ENCODE data around the gene CAPN9. TPM values are rescaled to one million over a fixed set of nuclear protein-coding genes. Genes with fewer than 3 reads are reported as not detected.

CAPN9 gene
- total and polyA plus RNA-seq, 2 donors (not counting 3 experiments of a cell fraction or from before 2014, with no cell fraction given): not detected

DNA sequence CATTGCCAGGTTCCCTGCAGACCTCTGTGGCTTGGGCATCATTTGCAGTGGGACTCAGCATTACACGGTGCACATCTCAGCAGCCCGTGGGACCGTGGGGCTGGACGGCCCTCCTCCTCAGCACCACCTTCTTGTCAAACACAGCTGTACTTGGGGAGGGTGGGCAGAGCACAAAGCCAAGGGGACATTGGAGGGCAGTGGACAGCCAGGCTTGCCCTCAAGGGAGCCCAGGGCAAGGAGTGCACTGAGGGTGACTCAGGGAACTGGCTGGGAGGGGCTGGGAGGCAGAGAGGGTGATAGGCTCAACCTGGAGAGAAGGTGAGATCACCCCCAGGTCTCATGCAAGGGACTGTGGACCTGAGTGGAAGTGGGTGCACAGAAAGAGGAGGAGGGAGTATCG lies 3.4 kb downstream of the CAPN9 start:
- Histone ChIP-seq H3K9ac (replicated peaks; ENCODE audit: extremely low read depth, insufficient read depth, low read length) (no peak overlapping the region), H3K36me3 (ENCODE audit: control insufficient read depth in 2 of 2, extremely low read depth in 1 of 2, insufficient read depth in 2 of 2, low read length in 2 of 2) (no peaks in the 10 kb centered on the region), H3K79me2 (ENCODE audit: control insufficient read depth, insufficient read depth, low read length) (no peaks in the 10 kb centered on the region), H3K9me3 (replicated peaks; ENCODE audit: control insufficient read depth, insufficient read depth, low read length) (no peaks in the 10 kb centered on the region), H3K9me1 (replicated peaks; ENCODE audit: control insufficient read depth, extremely low read depth, insufficient read depth, low read length) (no peaks in the 10 kb centered on the region), H3K27me3 (ENCODE audit: control insufficient read depth in 2 of 2, insufficient read depth in 2 of 2, low read length in 2 of 2) (no peaks in the 10 kb centered on the region), H2AFZ (ENCODE audit: low read depth, low read length) (no peak overlapping the region), H3K4me3 (replicated peaks in 1 of 3; ENCODE audit: insufficient read depth in 1 of 3, low read depth in 1 of 3, low read length in 3 of 3) (no peak overlapping the region), H4K20me1 (replicated peaks; ENCODE audit: control insufficient read depth, extremely low read depth, insufficient read depth, low read length) (no peaks in the 10 kb centered on the region), H3K4me1 (ENCODE audit: control insufficient read depth, extremely low read depth, insufficient read depth, low read length) (no peaks in the 10 kb centered on the region), H3K4me2 (ENCODE audit: insufficient read depth, low read length) (no peak overlapping the region), H3K27ac (ENCODE audit: insufficient read depth, low read depth, low read length) (no peak overlapping the region)
- intact Hi-C loops (cut with micrococcal nuclease) (no loop called here), dilution Hi-C loops (cut with MboI; ENCODE audit: extremely low pct_ligation_motif_present, low sequenced_read_pairs) (no loop called here)
- no TSS peak for BruUV-seq (replicated peaks)
- ChIA-PET CTCF (no interaction called here), POLR2A (no interaction called here)
- TF ChIP-seq MYC (IDR thresholded peaks at IDR 0.05; ENCODE audit: low read depth, low read length): no peak
- DNase-seq (ENCODE audit: low read depth, low spot score): no peak
- FAIRE-seq: no peak

DNA sequence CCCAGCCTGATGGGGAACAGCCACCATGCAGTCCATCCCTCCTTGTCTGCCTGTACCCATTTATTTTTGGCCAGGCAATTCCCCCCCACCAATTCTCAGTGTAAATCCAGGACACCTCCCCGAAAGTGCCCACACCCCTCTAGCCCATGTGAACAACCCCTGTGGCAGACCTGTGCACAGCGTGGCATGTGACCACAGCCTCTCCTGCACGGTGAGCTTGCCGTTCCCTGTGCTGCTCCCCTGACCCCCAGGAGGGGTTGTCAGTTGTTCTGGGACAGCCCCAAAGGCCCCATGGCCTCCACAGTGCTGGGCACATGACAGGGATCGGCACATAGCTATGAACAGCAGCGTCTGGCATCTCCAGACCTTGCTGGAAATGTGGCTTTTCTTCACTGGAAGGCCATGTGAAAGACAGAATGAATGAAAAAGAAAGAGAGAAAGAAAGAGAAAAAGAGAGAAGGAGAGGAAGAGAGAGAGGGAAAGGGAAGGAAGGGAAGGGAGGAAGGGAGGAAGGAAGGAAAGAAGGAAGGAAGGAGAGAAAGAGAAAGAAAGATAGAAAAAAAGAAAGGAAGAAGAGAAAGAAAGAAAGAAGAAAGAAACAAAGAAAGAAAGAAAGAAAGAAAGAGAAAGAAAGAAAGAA lies 3.9 kb downstream of the CAPN9 start:
- FAIRE-seq (no peak), DNase-seq (ENCODE audit: low read depth, low spot score) (no peak)
- Histone ChIP-seq H3K27ac (ENCODE audit: insufficient read depth, low read depth, low read length) (no peak overlapping the region), H4K20me1 (replicated peaks; ENCODE audit: control insufficient read depth, extremely low read depth, insufficient read depth, low read length) (no peaks in the 10 kb centered on the region), H3K27me3 (ENCODE audit: control insufficient read depth in 2 of 2, insufficient read depth in 2 of 2, low read length in 2 of 2) (no peaks in the 10 kb centered on the region), H3K9ac (replicated peaks; ENCODE audit: extremely low read depth, insufficient read depth, low read length) (no peak overlapping the region), H3K36me3 (ENCODE audit: control insufficient read depth in 2 of 2, extremely low read depth in 1 of 2, insufficient read depth in 2 of 2, low read length in 2 of 2) (no peaks in the 10 kb centered on the region), H3K9me1 (replicated peaks; ENCODE audit: control insufficient read depth, extremely low read depth, insufficient read depth, low read length) (no peaks in the 10 kb centered on the region), H3K79me2 (ENCODE audit: control insufficient read depth, insufficient read depth, low read length) (no peaks in the 10 kb centered on the region), H3K4me3 (replicated peaks in 1 of 3; ENCODE audit: insufficient read depth in 1 of 3, low read depth in 1 of 3, low read length in 3 of 3) (no peak overlapping the region), H2AFZ (ENCODE audit: low read depth, low read length) (no peak overlapping the region), H3K9me3 (replicated peaks; ENCODE audit: control insufficient read depth, insufficient read depth, low read length) (no peaks in the 10 kb centered on the region), H3K4me1 (ENCODE audit: control insufficient read depth, extremely low read depth, insufficient read depth, low read length) (no peaks in the 10 kb centered on the region), H3K4me2 (ENCODE audit: insufficient read depth, low read length) (no peak overlapping the region)
- BruUV-seq (replicated peaks): no TSS peak
- TF ChIP-seq EZH2 (IDR thresholded peaks at IDR 0.05; ENCODE audit: borderline replicate concordance, low read depth, low read length, severe bottlenecking): no peak
- TF ChIP-seq GATA2 (IDR thresholded peaks at IDR 0.05; ENCODE audit: insufficient read depth, insufficient read length, low read depth, low read length): no peak
- TF ChIP-seq, protein P1, sequence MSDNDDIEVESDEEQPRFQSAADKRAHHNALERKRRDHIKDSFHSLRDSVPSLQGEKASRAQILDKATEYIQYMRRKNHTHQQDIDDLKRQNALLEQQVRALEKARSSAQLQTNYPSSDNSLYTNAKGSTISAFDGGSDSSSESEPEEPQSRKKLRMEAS (IDR thresholded peaks at IDR 0.05; ENCODE audit: insufficient read depth, insufficient read length): no peak
- no peak for TF ChIP-seq MYC (IDR thresholded peaks at IDR 0.05; ENCODE audit: low read depth, low read length)
- dilution Hi-C loops (cut with MboI; ENCODE audit: extremely low pct_ligation_motif_present, low sequenced_read_pairs) (no loop called here), intact Hi-C loops (cut with micrococcal nuclease) (no loop called here)
- ChIA-PET CTCF (no interaction called here), POLR2A (no interaction called here)
